ENCODE results near the gene DLGAP1. TPM values are rescaled to one million over a fixed set of nuclear protein-coding genes. Genes with fewer than 3 reads are reported as not detected.

Gene DLGAP1
- total RNA-seq, 1 donor from 2014 or later, result 18.5 TPM

DNA sequence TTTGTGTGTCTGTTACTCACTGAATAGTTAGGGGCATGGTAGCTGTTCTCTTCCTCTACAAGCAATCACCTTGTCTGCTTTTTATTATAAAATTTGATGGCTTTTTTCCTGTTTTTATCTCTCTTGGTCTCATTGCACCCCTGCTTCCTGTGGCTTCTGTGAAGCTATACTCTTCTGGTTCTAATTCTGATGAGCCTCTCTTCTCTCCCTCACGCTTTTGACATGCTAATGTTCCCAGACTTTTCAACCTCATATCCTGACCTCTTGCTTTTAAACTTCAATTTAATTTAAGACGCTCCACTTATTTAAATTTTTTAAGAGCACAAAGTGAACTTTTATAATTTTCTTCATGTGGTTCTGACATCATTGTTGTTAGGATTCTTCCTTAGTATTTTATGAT, 361.4 kb downstream of the DLGAP1 start:
- Histone ChIP-seq H3K79me2 (ENCODE audit: low read depth) (peaks cover 4% of the 10 kb centered on the region), H3K27ac (no peak overlapping the region), H3K36me3 (no peaks in the 10 kb centered on the region), H2AFZ (replicated peaks) (no peak overlapping the region), H3F3A (ENCODE audit: low read depth) (peaks cover 6% of the 10 kb centered on the region), H3K4me3 (no peak overlapping the region), H3K9me3 (ENCODE audit: low read depth) (no peaks in the 10 kb centered on the region), H3K4me1 (peaks cover 6% of the 10 kb centered on the region), H3K4me2 (no peak overlapping the region), H4K20me1 (ENCODE audit: low read depth) (no peaks in the 10 kb centered on the region), H3K9ac (no peak overlapping the region), H3K27me3 (no peaks in the 10 kb centered on the region)
- Mint-ChIP-seq H3K27me3 (ENCODE audit: insufficient read depth, low read depth) (no peaks in the 10 kb centered on the region), H3K36me3 (no peaks in the 10 kb centered on the region), H3K4me3 (no peak overlapping the region), H3K4me1 (peaks cover 3% of the 10 kb centered on the region), H3K9me3 (peaks cover 6% of the 10 kb centered on the region), H3K27ac (no peak overlapping the region)
- TF ChIP-seq EZH2 (IDR thresholded peaks at IDR 0.05) (no peak), EZH2phosphoT487 (IDR thresholded peaks at IDR 0.05) (no peak)
- TF ChIP-seq, protein P1, sequence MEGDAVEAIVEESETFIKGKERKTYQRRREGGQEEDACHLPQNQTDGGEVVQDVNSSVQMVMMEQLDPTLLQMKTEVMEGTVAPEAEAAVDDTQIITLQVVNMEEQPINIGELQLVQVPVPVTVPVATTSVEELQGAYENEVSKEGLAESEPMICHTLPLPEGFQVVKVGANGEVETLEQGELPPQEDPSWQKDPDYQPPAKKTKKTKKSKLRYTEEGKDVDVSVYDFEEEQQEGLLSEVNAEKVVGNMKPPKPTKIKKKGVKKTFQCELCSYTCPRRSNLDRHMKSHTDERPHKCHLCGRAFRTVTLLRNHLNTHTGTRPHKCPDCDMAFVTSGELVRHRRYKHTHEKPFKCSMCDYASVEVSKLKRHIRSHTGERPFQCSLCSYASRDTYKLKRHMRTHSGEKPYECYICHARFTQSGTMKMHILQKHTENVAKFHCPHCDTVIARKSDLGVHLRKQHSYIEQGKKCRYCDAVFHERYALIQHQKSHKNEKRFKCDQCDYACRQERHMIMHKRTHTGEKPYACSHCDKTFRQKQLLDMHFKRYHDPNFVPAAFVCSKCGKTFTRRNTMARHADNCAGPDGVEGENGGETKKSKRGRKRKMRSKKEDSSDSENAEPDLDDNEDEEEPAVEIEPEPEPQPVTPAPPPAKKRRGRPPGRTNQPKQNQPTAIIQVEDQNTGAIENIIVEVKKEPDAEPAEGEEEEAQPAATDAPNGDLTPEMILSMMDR (IDR thresholded peaks at IDR 0.05), result no peak
- DNase-seq (ENCODE audit: low spot score), result no peak

DNA sequence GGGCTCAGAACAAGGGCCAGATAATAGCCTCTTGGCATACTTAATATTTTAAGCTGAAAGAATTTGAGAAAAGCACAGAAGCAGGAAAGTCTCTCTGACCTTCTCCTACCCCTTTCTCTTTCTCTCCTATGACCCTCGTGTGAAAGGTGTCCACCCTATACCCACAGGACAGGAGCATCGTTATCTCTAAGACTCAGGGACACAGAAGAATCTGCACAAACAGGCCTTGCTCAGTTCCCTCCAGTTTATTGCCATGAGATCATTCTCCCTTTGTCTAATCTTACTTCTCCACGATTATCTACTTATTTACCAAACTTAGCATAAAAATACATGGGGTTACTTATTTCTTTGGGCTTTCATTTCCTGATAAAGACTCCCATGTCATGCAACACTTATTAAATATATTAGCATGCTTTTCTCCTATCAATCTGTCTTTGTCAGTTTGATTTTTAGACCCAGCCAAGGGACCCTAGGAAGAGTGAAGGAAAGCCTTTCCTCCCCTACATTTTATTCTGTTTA, 370.7 kb downstream of the DLGAP1 start:
- H3K36me3 ChIP-seq, result peaks cover 3% of the 10 kb centered on the region
- Mint-ChIP-seq H3K27me3 (ENCODE audit: insufficient read depth, low read depth) (peaks cover 3% of the 10 kb centered on the region), H3K27ac (no peak overlapping the region), H3K36me3 (no peaks in the 10 kb centered on the region), H3K9me3 (peaks cover 6% of the 10 kb centered on the region), H3K4me1 (peaks cover 5% of the 10 kb centered on the region), H3K4me3 (no peak overlapping the region)
- peak overlapping the region; percentile 38 for H3K4me2 ChIP-seq
- peaks cover 7% of the 10 kb centered on the region for H3F3A ChIP-seq (ENCODE audit: low read depth)
- H3K9me3 ChIP-seq (ENCODE audit: low read depth), result no peaks in the 10 kb centered on the region
- H3K9ac ChIP-seq, result no peak overlapping the region
- TF ChIP-seq, protein P1 (IDR thresholded peaks at IDR 0.05), result no peak
- TF ChIP-seq EZH2phosphoT487 (IDR thresholded peaks at IDR 0.05), result no peak
- H4K20me1 ChIP-seq (ENCODE audit: low read depth), result no peaks in the 10 kb centered on the region
- peak overlapping the region; percentile 24 for H3K27ac ChIP-seq
- no peaks in the 10 kb centered on the region for H3K27me3 ChIP-seq
- H3K4me1 ChIP-seq, result peaks cover 22% of the 10 kb centered on the region
- no peaks in the 10 kb centered on the region for H3K79me2 ChIP-seq (ENCODE audit: low read depth)
- H3K4me3 ChIP-seq, result no peak overlapping the region
- no peak for DNase-seq (ENCODE audit: low spot score)
- H2AFZ ChIP-seq (replicated peaks), result no peak overlapping the region

DNA sequence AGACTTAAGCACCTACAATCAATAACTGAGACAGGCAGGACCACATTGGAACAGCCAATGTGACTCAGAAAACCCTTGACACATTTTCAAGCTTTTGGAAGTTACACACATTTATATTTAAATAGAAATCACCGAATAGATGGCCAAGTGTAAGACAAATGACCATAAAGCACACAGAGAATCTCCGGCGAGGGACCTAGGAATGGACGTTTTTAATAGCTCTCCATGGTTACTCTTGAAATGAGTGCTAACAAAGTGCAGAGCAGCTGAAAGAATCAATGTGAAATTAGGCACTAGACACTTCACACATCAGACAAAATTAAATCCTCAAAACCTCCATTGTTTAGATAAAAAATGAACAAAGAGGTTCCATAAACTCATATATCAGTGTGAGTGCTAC, 376.9 kb downstream of the DLGAP1 start:
- H3K9me3 ChIP-seq (ENCODE audit: low read depth), result no peaks in the 10 kb centered on the region
- H3K9ac ChIP-seq, result no peak overlapping the region
- TF ChIP-seq, protein P1 (IDR thresholded peaks at IDR 0.05), result no peak
- TF ChIP-seq EZH2phosphoT487 (IDR thresholded peaks at IDR 0.05) (no peak), EZH2 (IDR thresholded peaks at IDR 0.05) (no peak)
- peaks cover 3% of the 10 kb centered on the region for H3K27me3 Mint-ChIP-seq (ENCODE audit: insufficient read depth, low read depth)
- H4K20me1 ChIP-seq (ENCODE audit: low read depth), result no peaks in the 10 kb centered on the region
- no peak overlapping the region for H3K4me3 ChIP-seq
- H3K27ac ChIP-seq, result no peak overlapping the region
- no peak overlapping the region for H3K4me3 Mint-ChIP-seq
- H3F3A ChIP-seq (ENCODE audit: low read depth), result no peaks in the 10 kb centered on the region
- no peaks in the 10 kb centered on the region for H3K9me3 Mint-ChIP-seq
- no peak for DNase-seq (ENCODE audit: low spot score)
- no peak overlapping the region for H3K4me2 ChIP-seq
- H3K36me3 Mint-ChIP-seq, result no peaks in the 10 kb centered on the region
- peaks cover 6% of the 10 kb centered on the region for H3K4me1 Mint-ChIP-seq
- H3K27me3 ChIP-seq, result no peaks in the 10 kb centered on the region
- H2AFZ ChIP-seq (replicated peaks), result no peak overlapping the region
- H3K27ac Mint-ChIP-seq, result no peak overlapping the region
- H3K79me2 ChIP-seq (ENCODE audit: low read depth), result no peaks in the 10 kb centered on the region
- H3K36me3 ChIP-seq, result no peaks in the 10 kb centered on the region
- H3K4me1 ChIP-seq, result peaks cover 15% of the 10 kb centered on the region
